Fibroblast of lung (primary cell): ENCODE measurements around the gene PCBP4.

ENCODE experiments used
- EZH2 ChIP-seq: IDR thresholded peaks from 2 replicates; pipeline ENCODE4 v1.5.1; 2012; ENCODE audit warnings: low read length, control low read depth, mild to moderate bottlenecking; ENCODE audit errors: missing control alignments
- TF ChIP-seq, protein P1 (sequence below), 2 donors: IDR thresholded peaks in 1 of 2; conservative IDR thresholded peaks in 1 of 2; 1 replicate in 1 of 2; 2 replicates in 1 of 2; pipeline ENCODE4 v1.5.1; 2011 to 2012; ENCODE audit warnings: low read length in 2 of 2, control low read depth in 1 of 2, inconsistent platforms in 1 of 2, low read depth in 1 of 2, mild to moderate bottlenecking in 1 of 2

DNA sequence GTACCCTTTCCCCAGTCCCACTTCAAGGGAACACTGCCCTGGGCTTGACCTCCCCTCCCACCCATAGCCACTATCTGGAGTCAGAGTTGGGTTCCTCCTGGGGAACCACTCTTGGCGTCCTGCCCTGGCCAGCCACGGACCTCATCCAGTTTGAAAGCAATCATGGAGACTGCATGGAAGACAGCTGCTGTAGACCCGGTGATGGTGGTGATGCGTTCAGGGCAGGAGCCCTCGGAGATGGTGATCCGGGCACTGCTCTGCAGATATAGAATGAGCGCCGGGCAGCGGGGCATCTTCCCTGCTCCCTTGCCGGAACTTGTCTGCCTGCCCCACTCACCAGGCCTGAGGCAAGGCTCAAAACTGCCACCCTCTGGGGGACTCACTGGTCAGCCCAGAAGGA, 6.9 kb downstream of the PCBP4 start:
- TF ChIP-seq, protein P1, sequence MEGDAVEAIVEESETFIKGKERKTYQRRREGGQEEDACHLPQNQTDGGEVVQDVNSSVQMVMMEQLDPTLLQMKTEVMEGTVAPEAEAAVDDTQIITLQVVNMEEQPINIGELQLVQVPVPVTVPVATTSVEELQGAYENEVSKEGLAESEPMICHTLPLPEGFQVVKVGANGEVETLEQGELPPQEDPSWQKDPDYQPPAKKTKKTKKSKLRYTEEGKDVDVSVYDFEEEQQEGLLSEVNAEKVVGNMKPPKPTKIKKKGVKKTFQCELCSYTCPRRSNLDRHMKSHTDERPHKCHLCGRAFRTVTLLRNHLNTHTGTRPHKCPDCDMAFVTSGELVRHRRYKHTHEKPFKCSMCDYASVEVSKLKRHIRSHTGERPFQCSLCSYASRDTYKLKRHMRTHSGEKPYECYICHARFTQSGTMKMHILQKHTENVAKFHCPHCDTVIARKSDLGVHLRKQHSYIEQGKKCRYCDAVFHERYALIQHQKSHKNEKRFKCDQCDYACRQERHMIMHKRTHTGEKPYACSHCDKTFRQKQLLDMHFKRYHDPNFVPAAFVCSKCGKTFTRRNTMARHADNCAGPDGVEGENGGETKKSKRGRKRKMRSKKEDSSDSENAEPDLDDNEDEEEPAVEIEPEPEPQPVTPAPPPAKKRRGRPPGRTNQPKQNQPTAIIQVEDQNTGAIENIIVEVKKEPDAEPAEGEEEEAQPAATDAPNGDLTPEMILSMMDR (conservative IDR thresholded peaks at IDR 0.05 in 1 of 2, IDR thresholded peaks at IDR 0.05 in 1 of 2; ENCODE audit: low read depth in 1 of 2, low read length in 2 of 2) = no peak
- TF ChIP-seq EZH2 = no peak
